HepG2 (cell line): ENCODE measurements around the gene ANTKMT. TPM values are rescaled to one million over a fixed set of nuclear protein-coding genes. Genes with fewer than 3 reads are reported as not detected.

ENCODE experiments used
- ATAC-seq: fragments of 200-7000 bp; cut with Tn5 transposase; 3 replicates; pipeline ENCODE4 v1.9.1; 2020; ENCODE audit warnings: mild to moderate bottlenecking, moderate library complexity
- BruUV-seq: library from RNA; stranded (reverse); fragments of 400-500 nt; replicated peaks from 2 replicates; lab custom pipeline; 2021; lab: Mats Ljungman, UMichigan
- CTCF ChIA-PET: fragments of 300-600 bp; formaldehyde crosslinking; extraction: SDS; loops from one replicate; lab custom pipeline; 2021; ENCODE audit warnings: low total read pairs, inconsistent platforms, low intra/inter-chr PET ratio; lab: Yijun Ruan, JAX
- POLR2A ChIA-PET: fragments of 350-600 bp; sonication (Branson Sonifier 250); formaldehyde crosslinking; loops from one replicate; lab custom pipeline; 2020; ENCODE audit warnings: antibody characterized with exemption, inconsistent platforms; lab: Yijun Ruan, JAX
- DNase-seq: peaks from one replicate; pipeline ENCODE4 v3.0.0-alpha.2; 2015; ENCODE audit warnings: low spot score
- FAIRE-seq: peaks from 3 replicates; lab custom pipeline; 2011; peaks lifted over from hg19 to GRCh38; lab: Jason Lieb, UNC
- H2AFZ ChIP-seq: one replicate; pipeline ENCODE4 v1.6.1; 2011; ENCODE audit warnings: low read length, inconsistent platforms
- H3K27ac ChIP-seq: fragments of 300-600 bp; 3 replicates; pipeline ENCODE4 v1.8.0; 2011; ENCODE audit warnings: mixed run types, mild to moderate bottlenecking, mixed read lengths, low read length, inconsistent platforms; ENCODE audit not compliant: insufficient read depth; ENCODE audit errors: extremely low read length
- H3K27me3 ChIP-seq, 2 experiments: fragments of 200-600 bp in 1 of 2; 2 replicates in 1 of 2; 3 replicates in 1 of 2; pipeline versions ENCODE4 v1.6.0 to v1.8.0; 2011; ENCODE audit warnings: low read length in 2 of 2, mild to moderate bottlenecking in 2 of 2, moderate library complexity in 2 of 2, inconsistent platforms in 1 of 2; ENCODE audit not compliant: insufficient read depth in 2 of 2, control insufficient read depth in 1 of 2
- H3K36me3 ChIP-seq, 2 experiments: fragments of 200-600 bp in 1 of 2; replicated peaks in 1 of 2; 2 replicates in 1 of 2; 3 replicates in 1 of 2; pipeline versions ENCODE4 v1.5.1 to v1.8.0; 2011; ENCODE audit warnings: low read length in 2 of 2, inconsistent platforms in 1 of 2; ENCODE audit not compliant: insufficient read depth in 2 of 2, control insufficient read depth in 1 of 2
- H3K4me1 ChIP-seq: 2 replicates; pipeline ENCODE4 v1.5.1; 2012; ENCODE audit warnings: low read length, inconsistent platforms; ENCODE audit not compliant: insufficient read depth
- H3K4me2 ChIP-seq: 2 replicates; pipeline ENCODE4 v1.6.0; 2011; ENCODE audit warnings: low read depth, low read length, inconsistent platforms
- H3K4me3 ChIP-seq, 3 experiments: fragments of 200-600 bp in 1 of 3; sonication (generic), shearing (Covaris generic) in 1 of 3; replicated peaks in 1 of 3; 2 replicates each; pipeline ENCODE4 v1.5.1; 2011 to 2016; ENCODE audit warnings: low read length in 3 of 3, inconsistent platforms in 2 of 3, low read depth in 2 of 3, mild to moderate bottlenecking in 2 of 3, control low read depth in 1 of 3, mixed read lengths in 1 of 3; ENCODE audit not compliant: insufficient read depth in 1 of 3
- H3K79me2 ChIP-seq: one replicate; pipeline ENCODE4 v1.6.1; 2011; ENCODE audit warnings: low read length, inconsistent platforms; ENCODE audit not compliant: insufficient read depth
- H3K9ac ChIP-seq: 2 replicates; pipeline ENCODE4 v1.6.0; 2011; ENCODE audit warnings: mild to moderate bottlenecking, low read depth, low read length, inconsistent platforms; ENCODE audit not compliant: insufficient read depth
- H3K9me3 ChIP-seq: 2 replicates; pipeline ENCODE4 v1.5.1; 2012; ENCODE audit warnings: mild to moderate bottlenecking, low read length
- H4K20me1 ChIP-seq: 2 replicates; pipeline ENCODE4 v1.6.0; 2011; ENCODE audit warnings: inconsistent platforms, mild to moderate bottlenecking, low read length, moderate library complexity; ENCODE audit not compliant: insufficient read depth
- CREBL2 ChIP-seq: sonication (generic); formaldehyde crosslinking; IDR thresholded peaks from 2 replicates; pipeline ENCODE4 v1.8.1; 2023; ENCODE audit warnings: missing genetic modification reagents, mild to moderate bottlenecking, borderline replicate concordance
- KAT2B ChIP-seq: fragments of 150-350 bp; IDR thresholded peaks from 2 replicates; pipeline ENCODE4 v1.6.1; 2014; ENCODE audit warnings: low read depth, low read length, borderline replicate concordance
- NAIF1 ChIP-seq: sonication (generic); formaldehyde crosslinking; IDR thresholded peaks from 2 replicates; pipeline ENCODE4 v1.5.0; 2020; ENCODE audit warnings: mild to moderate bottlenecking, missing genetic modification reagents, borderline replicate concordance
- NONO ChIP-seq, 2 experiments: fragments of 450-650 bp in 1 of 2; sonication (generic) in 1 of 2; formaldehyde crosslinking in 1 of 2; IDR thresholded peaks in 1 of 2; conservative IDR thresholded peaks in 1 of 2; 2 replicates each; pipeline versions ENCODE4 v1.6.1 to v1.8.0; 2017 to 2022; ENCODE audit warnings: mild to moderate bottlenecking in 1 of 2, missing genetic modification reagents in 1 of 2, moderate library complexity in 1 of 2
- PAWR ChIP-seq: sonication (generic); formaldehyde crosslinking; IDR thresholded peaks from 2 replicates; pipeline ENCODE4 v1.4.0; 2020; ENCODE audit warnings: missing genetic modification reagents, mild to moderate bottlenecking, borderline replicate concordance
- SETDB1 ChIP-seq: sonication (generic); formaldehyde crosslinking; IDR thresholded peaks from 2 replicates; pipeline ENCODE4 v1.5.1; 2020; ENCODE audit warnings: missing genetic modification reagents, mild to moderate bottlenecking, borderline replicate concordance
- SOX5 ChIP-seq: IDR thresholded peaks from 2 replicates; pipeline ENCODE4 v1.6.1; 2016; ENCODE audit warnings: borderline replicate concordance
- XRCC5 ChIP-seq: fragments of 200-400 bp; formaldehyde crosslinking; optimal IDR thresholded peaks from 2 replicates; pipeline ENCODE3; 2017; ENCODE audit warnings: mild to moderate bottlenecking, low read length
- ZBTB10 ChIP-seq: sonication (generic); formaldehyde crosslinking; IDR thresholded peaks from 2 replicates; pipeline ENCODE4 v1.4.0; 2020; ENCODE audit warnings: missing genetic modification reagents, borderline replicate concordance
- ZNF30 ChIP-seq: sonication (generic); formaldehyde crosslinking; IDR thresholded peaks from 2 replicates; pipeline ENCODE4 v1.5.0; 2020; ENCODE audit warnings: mild to moderate bottlenecking, missing genetic modification reagents
- ZNF501 ChIP-seq: sonication (generic); formaldehyde crosslinking; IDR thresholded peaks from 2 replicates; pipeline ENCODE4 v1.5.1; 2020; ENCODE audit warnings: mild to moderate bottlenecking, moderate library complexity, missing genetic modification reagents
- ZNF720 ChIP-seq: sonication (generic); formaldehyde crosslinking; IDR thresholded peaks from 2 replicates; pipeline ENCODE4 v1.4.0; 2020; ENCODE audit warnings: missing genetic modification reagents
- ZNF788 ChIP-seq: sonication (generic); formaldehyde crosslinking; IDR thresholded peaks from 2 replicates; pipeline ENCODE4 v1.5.0; 2020; ENCODE audit warnings: mild to moderate bottlenecking, missing genetic modification reagents, borderline replicate concordance
- ZNF839 ChIP-seq: sonication (generic); formaldehyde crosslinking; IDR thresholded peaks from 2 replicates; pipeline ENCODE4 v1.4.0; 2020; ENCODE audit warnings: missing genetic modification reagents, mild to moderate bottlenecking, borderline replicate concordance
- ZNF891 ChIP-seq: sonication (generic); formaldehyde crosslinking; IDR thresholded peaks from 2 replicates; pipeline ENCODE4 v1.5.0; 2020; ENCODE audit warnings: mild to moderate bottlenecking, missing genetic modification reagents
- WGBS: methylation state at CpG from one replicate; pipeline ENCODE4 v1.1.6; 2017; ENCODE audit warnings: low lambda C conversion rate; 5-methylcytosine and 5-hydroxymethylcytosine counted together
- in situ Hi-C: cut with HindIII; loops from 2 replicates; pipeline ENCODE4 v1.10.0; 2017; ENCODE audit warnings: low pct_unique_long_range_greater_than_20kb; ENCODE audit not compliant: extremely low pct_ligation_motif_present
- intact Hi-C: fragments of 100-400 bp; cut with micrococcal nuclease; formaldehyde crosslinking; loops from one replicate; pipeline ENCODE4 v1.10.0; 2022; ENCODE audit not compliant: unreplicated experiment
- polyA plus RNA-seq, 8 experiments: library from polyadenylated mRNA; depleted of rRNA in 3 of 8; stranded (reverse) in 7 of 8; unstranded in 1 of 8; fragments of >200 nt; fragmentation: Illumina TruSeq in 4 of 8; extraction: Trizol in 4 of 8; gene quantifications; 2 replicates each; pipeline versions ENCODE4 v1.2.1 to v1.2.3, GENCODE V29; 2011 to 2016; ENCODE audit warnings: low read depth in 4 of 8, missing spikeins in 1 of 8, mixed read lengths in 1 of 8; ENCODE audit not compliant: insufficient read depth in 1 of 8
- total RNA-seq, 5 experiments: library from RNA; depleted of rRNA; stranded (reverse); fragments of >200 nt; fragmentation: Illumina TruSeq; extraction: Trizol; gene quantifications; 2 replicates each; pipeline ENCODE4 v1.2.3, GENCODE V29; 2016; ENCODE audit warnings: low read depth in 1 of 5
- TF ChIP-seq, protein P1 (sequence below): IDR thresholded peaks from 2 replicates; pipeline ENCODE4 v1.6.1; 2018; ENCODE audit warnings: missing genetic modification reagents
- TF ChIP-seq, protein P2 (sequence below): sonication (generic); formaldehyde crosslinking; conservative IDR thresholded peaks from 2 replicates; pipeline ENCODE4 v1.8.0; 2022; ENCODE audit warnings: mild to moderate bottlenecking, moderate library complexity, missing genetic modification reagents

Gene ANTKMT
- total and polyA plus RNA-seq, 2 of the 13 experiments (the other 11 are each of a cell fraction or from before 2014, with no cell fraction given) = 7.5 to 47.8 TPM

- Histone ChIP-seq H3K4me1 (peaks cover 38% of the 10 kb centered on the region), H2AFZ (no peak within 1 kb of the TSS), H3K9me3 (no peaks in the 10 kb centered on the region), H3K27ac (peak within 1 kb of the TSS; percentile 80), H3K36me3 (peaks cover 8 to 15% of the 10 kb centered on the region in 2 experiments; a peak in 4 of 5 replicates), H3K9ac (peak within 1 kb of the TSS; percentile 82), H3K4me3 (peak within 1 kb of the TSS; percentile 72 to 88 (median 85)), H3K79me2 (peaks cover 16% of the 10 kb centered on the region), H3K4me2 (peak within 1 kb of the TSS; percentile 99), H4K20me1 (0 out of 2 replicates have a peak, but pooled peaks cover 3% of the 10 kb centered on the region), H3K27me3 (no peaks in the 10 kb centered on the region; a peak in 1 of 5 replicates)
- ChIA-PET CTCF (interaction anchor here (0.8 kb wide), 1 partner anchor 12 kb away, joined by 3 read pairs; the partner anchor contains the start of gene RHOT2), POLR2A (interaction anchor here (0.8 to 4.4 kb wide), 13 partner anchors 9 to 44 kb away, joined by 3 to 34 read pairs (median 6); partner anchors contain the start of genes ANTKMT, METRN, METTL26 and RHOT2)
- peak; percentile 76 for DNase-seq
- peak; percentile 41 for ATAC-seq
- no TSS peak for BruUV-seq
- FAIRE-seq = no peak
- in situ Hi-C loops (no loop called here), intact Hi-C loops (no loop called here)
- no CpG with 5 or more reads among the region's 91 CpGs for WGBS
- TF ChIP-seq ZNF720 (CRISPR knock-in tag) = no peak
- no peak; the same call in 1 of the 2 replicates for TF ChIP-seq ZNF501 (CRISPR knock-in tag)
- no peak for TF ChIP-seq NONO (IDR thresholded peaks at IDR 0.05)
- TF ChIP-seq NONO (CRISPR knock-in tag; conservative IDR thresholded peaks at IDR 0.05) = 0 out of 2 replicates have a peak, but pooled peaks have one; percentile 26
- no peak for TF ChIP-seq ZBTB10 (CRISPR knock-in tag)
- TF ChIP-seq ZNF891 (CRISPR knock-in tag) = no peak
- no peak for TF ChIP-seq ZNF30 (CRISPR knock-in tag)
- TF ChIP-seq NAIF1 (CRISPR knock-in tag) = no peak
- no peak for TF ChIP-seq ZNF839
- 0 out of 2 replicates have a peak, but pooled peaks have one; percentile 10 for TF ChIP-seq SOX5 (CRISPR knock-in tag)
- TF ChIP-seq, protein P1, sequence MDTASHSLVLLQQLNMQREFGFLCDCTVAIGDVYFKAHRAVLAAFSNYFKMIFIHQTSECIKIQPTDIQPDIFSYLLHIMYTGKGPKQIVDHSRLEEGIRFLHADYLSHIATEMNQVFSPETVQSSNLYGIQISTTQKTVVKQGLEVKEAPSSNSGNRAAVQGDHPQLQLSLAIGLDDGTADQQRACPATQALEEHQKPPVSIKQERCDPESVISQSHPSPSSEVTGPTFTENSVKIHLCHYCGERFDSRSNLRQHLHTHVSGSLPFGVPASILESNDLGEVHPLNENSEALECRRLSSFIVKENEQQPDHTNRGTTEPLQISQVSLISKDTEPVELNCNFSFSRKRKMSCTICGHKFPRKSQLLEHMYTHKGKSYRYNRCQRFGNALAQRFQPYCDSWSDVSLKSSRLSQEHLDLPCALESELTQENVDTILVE (CRISPR knock-in tag) = no peak
- TF ChIP-seq CREBL2 (CRISPR knock-in tag) = no peak
- TF ChIP-seq, protein P2, sequence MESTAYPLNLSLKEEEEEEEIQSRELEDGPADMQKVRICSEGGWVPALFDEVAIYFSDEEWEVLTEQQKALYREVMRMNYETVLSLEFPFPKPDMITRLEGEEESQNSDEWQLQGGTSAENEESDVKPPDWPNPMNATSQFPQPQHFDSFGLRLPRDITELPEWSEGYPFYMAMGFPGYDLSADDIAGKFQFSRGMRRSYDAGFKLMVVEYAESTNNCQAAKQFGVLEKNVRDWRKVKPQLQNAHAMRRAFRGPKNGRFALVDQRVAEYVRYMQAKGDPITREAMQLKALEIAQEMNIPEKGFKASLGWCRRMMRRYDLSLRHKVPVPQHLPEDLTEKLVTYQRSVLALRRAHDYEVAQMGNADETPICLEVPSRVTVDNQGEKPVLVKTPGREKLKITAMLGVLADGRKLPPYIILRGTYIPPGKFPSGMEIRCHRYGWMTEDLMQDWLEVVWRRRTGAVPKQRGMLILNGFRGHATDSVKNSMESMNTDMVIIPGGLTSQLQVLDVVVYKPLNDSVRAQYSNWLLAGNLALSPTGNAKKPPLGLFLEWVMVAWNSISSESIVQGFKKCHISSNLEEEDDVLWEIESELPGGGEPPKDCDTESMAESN (CRISPR knock-in tag) = no peak
- no peak for TF ChIP-seq ZNF788 (CRISPR knock-in tag)
- TF ChIP-seq PAWR (CRISPR knock-in tag) = no peak
- TF ChIP-seq XRCC5 = no peak
- no peak for TF ChIP-seq SETDB1 (CRISPR knock-in tag)
- TF ChIP-seq KAT2B = no peak
Observed at GRCh38 chr16:679814-680624, 40.9 kb upstream of the ANTKMT start, which contains the start of gene STUB1. Gene STUB1 (plus strand): TSS chr16:680410. CDS start chr16:680526, 116 bp downstream.
